T-helper 17 cell (primary cell): Measurements from ENCODE around the gene TMEM187. TPM values are rescaled to one million over a fixed set of nuclear protein-coding genes. Genes with fewer than 3 reads are reported as not detected.

ENCODE experiments used
- ATAC-seq: fragments of 150-1000 bp; cut with Tn5 transposase; 2 replicates; pipeline ENCODE4 v1.10.0; 2021; ENCODE audit warnings: mild to moderate bottlenecking, moderate library complexity
- DNase-seq, 3 donors: peaks; one replicate each; pipeline versions ENCODE4 v3.0.0 to v3.0.0-alpha.2; 2020 to 2021
- H3K9me3 ChIP-seq: one replicate; pipeline ENCODE4 v1.7.0; 2013; ENCODE audit warnings: low read length, mild to moderate bottlenecking; ENCODE audit not compliant: control insufficient read depth, poor library complexity, severe bottlenecking
- H3K27ac Mint-ChIP-seq: one replicate; pipeline ENCODE4 v1.8.0; 2022; ENCODE audit warnings: mild to moderate bottlenecking, moderate library complexity, mixed read lengths
- H3K27me3 Mint-ChIP-seq: one replicate; pipeline ENCODE4 v1.8.0; 2022; ENCODE audit warnings: mixed read lengths
- H3K36me3 Mint-ChIP-seq: one replicate; pipeline ENCODE4 v1.8.0; 2022; ENCODE audit warnings: low read depth, mixed read lengths
- H3K4me1 Mint-ChIP-seq: one replicate; pipeline ENCODE4 v1.8.0; 2022; ENCODE audit warnings: mild to moderate bottlenecking, mixed read lengths
- H3K4me3 Mint-ChIP-seq: one replicate; pipeline ENCODE4 v1.8.0; 2022; ENCODE audit warnings: mild to moderate bottlenecking, moderate library complexity, mixed read lengths
- total RNA-seq, 4 donors: library from RNA in 2 of 4; stranded (reverse) in 2 of 4; gene quantifications; one replicate each; pipeline ENCODE4 v1.2.3 and lab custom pipeline; 2022 to 2026

The TMEM187 gene
- total RNA-seq, 2 donors from 2014 or later, result 2.4 to 3.0 TPM

GRCh38 chrX:154022108-154022507 lies 49.6 kb downstream of the TMEM187 start:
- peaks cover 6% of the 10 kb centered on the region for H3K4me1 Mint-ChIP-seq
- no peak for ATAC-seq
- H3K9me3 ChIP-seq, result no peaks in the 10 kb centered on the region
- H3K27me3 Mint-ChIP-seq, result no peaks in the 10 kb centered on the region
- H3K4me3 Mint-ChIP-seq, result no peak overlapping the region
- no peaks in the 10 kb centered on the region for H3K36me3 Mint-ChIP-seq
- H3K27ac Mint-ChIP-seq, result no peak overlapping the region
- no peak for DNase-seq

GRCh38 chrX:154023276-154024000 lies 50.9 kb downstream of the TMEM187 start:
- H3K27ac Mint-ChIP-seq, result peak overlapping the region; percentile 43
- peaks cover 6% of the 10 kb centered on the region for H3K4me1 Mint-ChIP-seq
- ATAC-seq (no peak), DNase-seq (no peak)
- H3K27me3 Mint-ChIP-seq, result no peaks in the 10 kb centered on the region
- H3K4me3 Mint-ChIP-seq, result no peak overlapping the region
- H3K36me3 Mint-ChIP-seq, result no peaks in the 10 kb centered on the region
- no peaks in the 10 kb centered on the region for H3K9me3 ChIP-seq

- Mint-ChIP-seq H3K4me3 (no peak overlapping the region), H3K36me3 (no peaks in the 10 kb centered on the region), H3K27me3 (no peaks in the 10 kb centered on the region), H3K27ac (no peak overlapping the region), H3K4me1 (peaks cover 6% of the 10 kb centered on the region)
- DNase-seq (no peak), ATAC-seq (no peak)
- no peaks in the 10 kb centered on the region for H3K9me3 ChIP-seq
These were observed 51.7 kb downstream of the TMEM187 start for GRCh38 chrX:154024271-154024670.

GRCh38 chrX:154025230-154025629 lies 52.7 kb downstream of the TMEM187 start:
- H3K27ac Mint-ChIP-seq, result no peak overlapping the region
- no peaks in the 10 kb centered on the region for H3K9me3 ChIP-seq
- DNase-seq (no peak), ATAC-seq (no peak)
- H3K4me3 Mint-ChIP-seq, result no peak overlapping the region
- no peaks in the 10 kb centered on the region for H3K36me3 Mint-ChIP-seq
- peaks cover 6% of the 10 kb centered on the region for H3K4me1 Mint-ChIP-seq
- H3K27me3 Mint-ChIP-seq, result no peaks in the 10 kb centered on the region

GRCh38 chrX:154026136-154027021 lies 53.8 kb downstream of the TMEM187 start:
- Mint-ChIP-seq H3K27ac (no peak overlapping the region), H3K27me3 (no peaks in the 10 kb centered on the region)

GRCh38 chrX:154027022-154027402 lies 54.5 kb downstream of the TMEM187 start:
- no peaks in the 10 kb centered on the region for H3K9me3 ChIP-seq
- H3K4me1 Mint-ChIP-seq, result peaks cover 3% of the 10 kb centered on the region
- H3K36me3 Mint-ChIP-seq, result no peaks in the 10 kb centered on the region
- no peaks in the 10 kb centered on the region for H3K27me3 Mint-ChIP-seq
- no peak for ATAC-seq
- H3K4me3 Mint-ChIP-seq, result no peak overlapping the region
- no peak for DNase-seq
- no peak overlapping the region for H3K27ac Mint-ChIP-seq

More at GRCh38 chrX:154026136-154027021, 53.8 kb downstream of the TMEM187 start:
- ATAC-seq (no peak), DNase-seq (no peak)
- H3K9me3 ChIP-seq, result no peaks in the 10 kb centered on the region
- H3K36me3 Mint-ChIP-seq, result no peaks in the 10 kb centered on the region
- H3K4me3 Mint-ChIP-seq, result no peak overlapping the region
- peaks cover 3% of the 10 kb centered on the region for H3K4me1 Mint-ChIP-seq

GRCh38 chrX:154027986-154028385 lies 55.4 kb downstream of the TMEM187 start:
- no peaks in the 10 kb centered on the region for H3K9me3 ChIP-seq
- no peak overlapping the region for H3K4me3 Mint-ChIP-seq
- DNase-seq, result no peak
- H3K27ac Mint-ChIP-seq, result no peak overlapping the region
- H3K27me3 Mint-ChIP-seq, result no peaks in the 10 kb centered on the region
- peaks cover 3% of the 10 kb centered on the region for H3K4me1 Mint-ChIP-seq
- ATAC-seq, result no peak
- H3K36me3 Mint-ChIP-seq, result no peaks in the 10 kb centered on the region

- H3K27ac Mint-ChIP-seq, result peak overlapping the region; percentile 47
These were observed 56.1 kb downstream of the TMEM187 start for GRCh38 chrX:154028502-154029184.

GRCh38 chrX:154029439-154029838 lies 56.9 kb downstream of the TMEM187 start:
- no peaks in the 10 kb centered on the region for H3K9me3 ChIP-seq
- DNase-seq (no peak), ATAC-seq (no peak)
- no peak overlapping the region for H3K4me3 Mint-ChIP-seq
- H3K27ac Mint-ChIP-seq, result peak overlapping the region; percentile 19
- H3K36me3 Mint-ChIP-seq, result no peaks in the 10 kb centered on the region
- H3K4me1 Mint-ChIP-seq, result no peaks in the 10 kb centered on the region
- H3K27me3 Mint-ChIP-seq, result no peaks in the 10 kb centered on the region

More at GRCh38 chrX:154028502-154029184, 56.1 kb downstream of the TMEM187 start:
- DNase-seq (no peak), ATAC-seq (no peak)
- Mint-ChIP-seq H3K4me1 (no peaks in the 10 kb centered on the region), H3K36me3 (no peaks in the 10 kb centered on the region), H3K4me3 (no peak overlapping the region), H3K27me3 (no peaks in the 10 kb centered on the region)
- H3K9me3 ChIP-seq, result no peaks in the 10 kb centered on the region

GRCh38 chrX:154030266-154030665 lies 57.7 kb downstream of the TMEM187 start:
- H3K36me3 Mint-ChIP-seq, result no peaks in the 10 kb centered on the region
- H3K27ac Mint-ChIP-seq, result peak overlapping the region; percentile 19

GRCh38 chrX:154030715-154031305 lies 58.3 kb downstream of the TMEM187 start:
- Mint-ChIP-seq H3K36me3 (no peaks in the 10 kb centered on the region), H3K27me3 (no peaks in the 10 kb centered on the region), H3K27ac (no peak overlapping the region), H3K4me1 (no peaks in the 10 kb centered on the region), H3K4me3 (no peak overlapping the region)
- ATAC-seq, result no peak
- H3K9me3 ChIP-seq, result no peaks in the 10 kb centered on the region
- DNase-seq, result no peak

More at GRCh38 chrX:154030266-154030665, 57.7 kb downstream of the TMEM187 start:
- Mint-ChIP-seq H3K27me3 (no peaks in the 10 kb centered on the region), H3K4me1 (no peaks in the 10 kb centered on the region), H3K4me3 (no peak overlapping the region)
- ATAC-seq (no peak), DNase-seq (no peak)
- no peaks in the 10 kb centered on the region for H3K9me3 ChIP-seq

GRCh38 chrX:154032160-154032559 lies 59.6 kb downstream of the TMEM187 start:
- no peaks in the 10 kb centered on the region for H3K27me3 Mint-ChIP-seq
- H3K4me3 Mint-ChIP-seq, result peak overlapping the region; percentile 50
- no peak overlapping the region for H3K27ac Mint-ChIP-seq
- no peaks in the 10 kb centered on the region for H3K36me3 Mint-ChIP-seq
- DNase-seq, result no peak
- no peaks in the 10 kb centered on the region for H3K9me3 ChIP-seq
- no peak for ATAC-seq
- peaks cover 2% of the 10 kb centered on the region for H3K4me1 Mint-ChIP-seq

GRCh38 chrX:154032653-154033052 lies 60.1 kb downstream of the TMEM187 start:
- no peak for ATAC-seq

More at GRCh38 chrX:154032653-154033052, 60.1 kb downstream of the TMEM187 start:
- H3K36me3 Mint-ChIP-seq, result no peaks in the 10 kb centered on the region
- no peaks in the 10 kb centered on the region for H3K9me3 ChIP-seq
- H3K27ac Mint-ChIP-seq, result no peak overlapping the region
- H3K4me1 Mint-ChIP-seq, result peaks cover 2% of the 10 kb centered on the region
- no peak overlapping the region for H3K4me3 Mint-ChIP-seq
- DNase-seq, result no peak
- H3K27me3 Mint-ChIP-seq, result no peaks in the 10 kb centered on the region
